Endodermal cell (in vitro differentiated cells): ENCODE results near the gene ADCY2. TPM values are rescaled to one million over a fixed set of nuclear protein-coding genes. Genes with fewer than 3 reads are reported as not detected.

Experiments used
- DNase-seq: peaks from one replicate; pipeline ENCODE4 v3.0.0-alpha.2; 2017
- H3K27ac ChIP-seq: 2 replicates; pipeline ENCODE4 v1.5.1; 2013; ENCODE audit warnings: mild to moderate bottlenecking, low read depth, low read length, moderate library complexity
- H3K27me3 ChIP-seq: 2 replicates; pipeline ENCODE4 v1.6.1; 2013; ENCODE audit warnings: mild to moderate bottlenecking, low read length, moderate library complexity; ENCODE audit not compliant: insufficient read depth, control insufficient read depth, poor library complexity, severe bottlenecking
- H3K36me3 ChIP-seq: 2 replicates; pipeline ENCODE4 v1.7.0; 2013; ENCODE audit warnings: mild to moderate bottlenecking, low read length, moderate library complexity; ENCODE audit not compliant: control insufficient read depth, insufficient read depth
- H3K4me1 ChIP-seq: one replicate; pipeline ENCODE4 v1.7.0; 2013; ENCODE audit warnings: low read length; ENCODE audit not compliant: control insufficient read depth, insufficient read depth
- H3K4me3 ChIP-seq: 2 replicates; pipeline ENCODE4 v1.5.1; 2013; ENCODE audit warnings: mild to moderate bottlenecking, low read length, moderate library complexity
- H3K9ac ChIP-seq: 2 replicates; pipeline ENCODE4 v1.6.1; 2013; ENCODE audit warnings: mild to moderate bottlenecking, low read length, moderate library complexity; ENCODE audit not compliant: poor library complexity, severe bottlenecking; ENCODE audit errors: extremely low read depth
- H3K9me3 ChIP-seq: 2 replicates; pipeline ENCODE4 v1.6.1; 2013; ENCODE audit warnings: mild to moderate bottlenecking, low read length, moderate library complexity; ENCODE audit not compliant: control insufficient read depth
- H3K27ac Mint-ChIP-seq: 2 replicates; pipeline ENCODE4 v1.8.0; 2020; ENCODE audit warnings: mixed read lengths
- H3K27me3 Mint-ChIP-seq: 2 replicates; pipeline ENCODE4 v1.8.0; 2021; ENCODE audit warnings: mild to moderate bottlenecking, mixed read lengths; ENCODE audit not compliant: insufficient read depth
- H3K36me3 Mint-ChIP-seq: 2 replicates; pipeline ENCODE4 v1.8.0; 2020; ENCODE audit warnings: low read depth, mixed read lengths
- H3K4me1 Mint-ChIP-seq: 2 replicates; pipeline ENCODE4 v1.8.0; 2020; ENCODE audit warnings: mixed read lengths
- H3K4me3 Mint-ChIP-seq: 2 replicates; pipeline ENCODE4 v1.8.0; 2020; ENCODE audit warnings: mild to moderate bottlenecking, moderate library complexity, mixed read lengths
- H3K9me3 Mint-ChIP-seq: 2 replicates; pipeline ENCODE4 v1.8.0; 2020; ENCODE audit warnings: mild to moderate bottlenecking, mixed read lengths
- WGBS, 2 experiments: methylation state at CpG; one replicate each; pipeline versions ENCODE4 v1.1.5 to v1.1.7; 2013; ENCODE audit warnings: missing lambda C conversion rate in 2 of 2, mixed read lengths in 1 of 2; ENCODE audit not compliant: insufficient coverage in 1 of 2, insufficient read length in 1 of 2; 5-methylcytosine and 5-hydroxymethylcytosine counted together
- total RNA-seq, 2 donors: library from RNA; stranded (reverse); fragmentation: NEBNext Ultra II Directional in 1 of 2; extraction: Animal tissue kit (Norgen Biotek cat#: 25700) in 1 of 2; gene quantifications; 2 replicates in 1 of 2; 3 replicates in 1 of 2; pipeline ENCODE4 v1.2.1, GENCODE V29; 2021
- TF ChIP-seq, protein P1 (sequence below): fragments of 200-600 bp; sonication (generic); conservative IDR thresholded peaks from 2 replicates; pipeline ENCODE4 v1.5.0; 2021; ENCODE audit warnings: antibody characterized with exemption, mild to moderate bottlenecking

ADCY2 gene
- total RNA-seq, 2 donors from 2014 or later = 61.5 to 63.2 TPM

DNA sequence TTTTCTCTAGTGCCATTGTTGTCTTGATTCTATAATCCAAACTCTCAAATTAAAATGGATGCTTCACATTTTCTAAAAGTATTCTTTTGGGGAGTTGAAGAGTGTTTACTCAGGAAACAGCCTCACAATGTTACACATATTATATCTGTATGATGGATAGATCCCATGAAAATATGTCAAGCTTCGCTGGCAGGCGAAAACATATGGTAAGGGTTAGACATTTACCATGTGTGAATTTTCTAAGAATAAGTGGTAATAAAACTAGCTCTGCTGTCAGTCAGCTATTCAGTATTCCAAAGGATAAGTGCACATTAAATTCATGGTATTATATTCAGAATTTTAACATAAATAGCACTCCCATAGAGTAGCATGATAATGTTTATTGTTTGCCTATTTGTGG lies 13.3 kb upstream of the ADCY2 start:
- no peak overlapping the region for H3K27ac Mint-ChIP-seq
- TF ChIP-seq, protein P1, sequence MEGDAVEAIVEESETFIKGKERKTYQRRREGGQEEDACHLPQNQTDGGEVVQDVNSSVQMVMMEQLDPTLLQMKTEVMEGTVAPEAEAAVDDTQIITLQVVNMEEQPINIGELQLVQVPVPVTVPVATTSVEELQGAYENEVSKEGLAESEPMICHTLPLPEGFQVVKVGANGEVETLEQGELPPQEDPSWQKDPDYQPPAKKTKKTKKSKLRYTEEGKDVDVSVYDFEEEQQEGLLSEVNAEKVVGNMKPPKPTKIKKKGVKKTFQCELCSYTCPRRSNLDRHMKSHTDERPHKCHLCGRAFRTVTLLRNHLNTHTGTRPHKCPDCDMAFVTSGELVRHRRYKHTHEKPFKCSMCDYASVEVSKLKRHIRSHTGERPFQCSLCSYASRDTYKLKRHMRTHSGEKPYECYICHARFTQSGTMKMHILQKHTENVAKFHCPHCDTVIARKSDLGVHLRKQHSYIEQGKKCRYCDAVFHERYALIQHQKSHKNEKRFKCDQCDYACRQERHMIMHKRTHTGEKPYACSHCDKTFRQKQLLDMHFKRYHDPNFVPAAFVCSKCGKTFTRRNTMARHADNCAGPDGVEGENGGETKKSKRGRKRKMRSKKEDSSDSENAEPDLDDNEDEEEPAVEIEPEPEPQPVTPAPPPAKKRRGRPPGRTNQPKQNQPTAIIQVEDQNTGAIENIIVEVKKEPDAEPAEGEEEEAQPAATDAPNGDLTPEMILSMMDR = no peak
- DNase-seq = no peak
- no peaks in the 10 kb centered on the region for H3K4me1 ChIP-seq
- no peaks in the 10 kb centered on the region for H3K9me3 Mint-ChIP-seq
- H3K4me1 Mint-ChIP-seq = no peaks in the 10 kb centered on the region
- WGBS, 2 experiments = 97 to 100% methylated on average over 2 of the region's 2 CpGs
- H3K27me3 ChIP-seq = no peaks in the 10 kb centered on the region
- no peaks in the 10 kb centered on the region for H3K36me3 ChIP-seq
- no peaks in the 10 kb centered on the region for H3K9me3 ChIP-seq
- H3K9ac ChIP-seq = no peak overlapping the region
- H3K36me3 Mint-ChIP-seq = no peaks in the 10 kb centered on the region
- H3K27me3 Mint-ChIP-seq = peaks cover 3% of the 10 kb centered on the region
- H3K4me3 Mint-ChIP-seq = no peak overlapping the region
- H3K27ac ChIP-seq = no peak overlapping the region
- H3K4me3 ChIP-seq = no peak overlapping the region

DNA sequence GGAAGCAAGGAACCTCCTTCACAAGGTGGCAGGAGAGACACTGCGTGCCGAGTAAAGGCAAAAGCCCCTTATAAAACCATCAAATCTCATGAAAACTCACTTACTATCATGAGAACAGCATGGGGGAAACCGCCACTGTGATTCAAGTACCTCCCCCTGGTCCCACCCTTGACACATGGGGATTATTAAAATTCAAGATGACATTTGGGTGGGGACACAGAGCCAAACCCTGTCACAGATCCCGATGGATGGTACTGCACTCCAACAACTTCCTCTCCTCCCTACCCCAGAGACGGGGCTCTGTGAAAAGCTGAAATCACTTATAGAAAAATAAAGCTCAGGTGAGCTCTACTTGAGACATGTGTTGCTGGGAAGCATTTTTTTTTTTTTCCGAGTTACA lies 10.3 kb upstream of the ADCY2 start:
- H3K27me3 Mint-ChIP-seq = peaks cover 3% of the 10 kb centered on the region
- Histone ChIP-seq H3K9ac (no peak overlapping the region), H3K36me3 (no peaks in the 10 kb centered on the region), H3K27me3 (no peaks in the 10 kb centered on the region), H3K4me1 (no peaks in the 10 kb centered on the region), H3K27ac (no peak overlapping the region), H3K9me3 (no peaks in the 10 kb centered on the region), H3K4me3 (no peak overlapping the region)
- H3K36me3 Mint-ChIP-seq = no peaks in the 10 kb centered on the region
- no peak overlapping the region for H3K4me3 Mint-ChIP-seq
- 94 to 100% methylated on average over 1 to 6 of the region's 6 CpGs for WGBS, 2 experiments
- no peaks in the 10 kb centered on the region for H3K9me3 Mint-ChIP-seq
- TF ChIP-seq, protein P1 = no peak
- no peak overlapping the region for H3K27ac Mint-ChIP-seq
- H3K4me1 Mint-ChIP-seq = no peaks in the 10 kb centered on the region
- no peak for DNase-seq

DNA sequence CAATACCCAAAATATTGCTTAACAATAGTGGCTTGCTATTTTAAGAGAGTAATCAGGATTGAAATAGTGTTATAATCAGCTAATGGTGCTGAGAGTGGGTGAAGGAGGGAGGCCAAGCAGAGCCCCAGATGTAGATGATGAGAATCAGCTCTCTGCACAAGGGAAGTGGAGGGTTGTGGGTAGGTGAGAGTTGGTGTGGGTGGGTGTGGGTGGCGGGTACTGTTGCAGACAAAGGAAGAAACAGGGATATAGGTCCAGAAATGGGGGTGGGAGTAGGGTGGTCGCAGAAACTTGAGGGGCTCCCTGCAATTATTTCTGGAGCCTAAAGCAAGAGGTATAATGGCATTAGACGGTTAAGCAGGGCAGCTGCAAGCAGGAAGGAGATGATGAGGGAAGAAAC lies 7.4 kb upstream of the ADCY2 start:
- Mint-ChIP-seq H3K4me3 (no peak overlapping the region), H3K4me1 (peaks cover 23% of the 10 kb centered on the region), H3K36me3 (no peaks in the 10 kb centered on the region), H3K9me3 (no peaks in the 10 kb centered on the region), H3K27ac (no peak overlapping the region), H3K27me3 (peaks cover 3% of the 10 kb centered on the region)
- 93% methylated on average over 3 of the region's 3 CpGs for WGBS, 2 experiments
- Histone ChIP-seq H3K27me3 (no peaks in the 10 kb centered on the region), H3K27ac (no peak overlapping the region), H3K36me3 (no peaks in the 10 kb centered on the region), H3K4me1 (peaks cover 4% of the 10 kb centered on the region), H3K4me3 (no peak overlapping the region), H3K9me3 (no peaks in the 10 kb centered on the region), H3K9ac (no peak overlapping the region)
- no peak for DNase-seq
- TF ChIP-seq, protein P1 = no peak
